ENCODE data around the gene SLC10A7.

The SLC10A7 gene

GRCh38 chr4:146494143-146494542 lies 27.6 kb downstream of the SLC10A7 start:
- no peak for DNase-seq (ENCODE audit: low spot score)

- peak; percentile 62 for DNase-seq (ENCODE audit: low spot score)
Observed at GRCh38 chr4:146490106-146490505, 31.6 kb downstream of the SLC10A7 start.

- peak; percentile 45 for DNase-seq (ENCODE audit: low spot score)
Observed at GRCh38 chr4:146488495-146489174, 33.1 kb downstream of the SLC10A7 start.

GRCh38 chr4:146486565-146486964 lies 35.2 kb downstream of the SLC10A7 start:
- DNase-seq (ENCODE audit: low spot score) = no peak

GRCh38 chr4:146485968-146486367 lies 35.8 kb downstream of the SLC10A7 start:
- DNase-seq (ENCODE audit: low spot score) = no peak

- DNase-seq (ENCODE audit: low spot score) = no peak
Observed at GRCh38 chr4:146482788-146483187, 39.0 kb downstream of the SLC10A7 start.

- no peak for DNase-seq (ENCODE audit: low spot score)
Observed at GRCh38 chr4:146481246-146481645, 40.5 kb downstream of the SLC10A7 start.

GRCh38 chr4:146478009-146478408 lies 43.7 kb downstream of the SLC10A7 start:
- DNase-seq (ENCODE audit: low spot score) = no peak

- DNase-seq (ENCODE audit: low spot score) = no peak
Observed at GRCh38 chr4:146477054-146477453, 44.7 kb downstream of the SLC10A7 start.

- no peak for DNase-seq (ENCODE audit: low spot score)
Observed at GRCh38 chr4:146472404-146472803, 49.3 kb downstream of the SLC10A7 start.

- no peak for DNase-seq (ENCODE audit: low spot score)
Observed at GRCh38 chr4:146470604-146471003, 51.1 kb downstream of the SLC10A7 start.

- no peak for DNase-seq (ENCODE audit: low spot score)
Observed at GRCh38 chr4:146469022-146469421, 52.7 kb downstream of the SLC10A7 start.

- DNase-seq (ENCODE audit: low spot score) = no peak
Observed at GRCh38 chr4:146465628-146466027, 56.1 kb downstream of the SLC10A7 start.

GRCh38 chr4:146462251-146462650 lies 59.5 kb downstream of the SLC10A7 start:
- no peak for DNase-seq (ENCODE audit: low spot score)

- DNase-seq (ENCODE audit: low spot score) = no peak
Observed at GRCh38 chr4:146458594-146458993, 63.1 kb downstream of the SLC10A7 start.

GRCh38 chr4:146456681-146457080 lies 65.1 kb downstream of the SLC10A7 start:
- DNase-seq (ENCODE audit: low spot score) = no peak

- DNase-seq (ENCODE audit: low spot score) = no peak
Observed at GRCh38 chr4:146453181-146453807, 68.4 kb downstream of the SLC10A7 start.

GRCh38 chr4:146450524-146450923 lies 71.2 kb downstream of the SLC10A7 start:
- DNase-seq (ENCODE audit: low spot score) = no peak

GRCh38 chr4:146446555-146446954 lies 75.2 kb downstream of the SLC10A7 start:
- no peak for DNase-seq (ENCODE audit: low spot score)

GRCh38 chr4:146445198-146446150 lies 76.3 kb downstream of the SLC10A7 start:
- no peak for DNase-seq (ENCODE audit: low spot score)

- DNase-seq (ENCODE audit: low spot score) = no peak
Observed at GRCh38 chr4:146443525-146443924, 78.2 kb downstream of the SLC10A7 start.

GRCh38 chr4:146442801-146443200 lies 78.9 kb downstream of the SLC10A7 start:
- DNase-seq (ENCODE audit: low spot score) = no peak

- no peak for DNase-seq (ENCODE audit: low spot score)
Observed at GRCh38 chr4:146439999-146440398, 81.7 kb downstream of the SLC10A7 start.

Data from pons (tissue), 1 donor.